ENCODE data around the gene CCNE1. TPM values are rescaled to one million over a fixed set of nuclear protein-coding genes. Genes with fewer than 3 reads are reported as not detected.

Gene CCNE1
- total RNA-seq, 2 experiments from 2014 or later, result 24.8 to 26.3 TPM

- H3K9me3 Mint-ChIP-seq, result no peaks in the 10 kb centered on the region
- H3K36me3 Mint-ChIP-seq (ENCODE audit: low read depth), result no peaks in the 10 kb centered on the region
- H3K27me3 Mint-ChIP-seq, result peaks cover 9% of the 10 kb centered on the region
- DNase-seq, result peak; percentile 28
- H3K4me3 Mint-ChIP-seq, result peak overlapping the region; percentile 65
- H3K27ac Mint-ChIP-seq, result no peak overlapping the region
- ChIA-PET CTCF (interaction anchor here (1.0 to 2.3 kb wide), 6 partner anchors 15 to 127 kb away, joined by 3 to 7 read pairs (median 4); no protein-coding TSS in a partner anchor), POLR2A (interaction anchor here (0.6 to 7.2 kb wide), 8 partner anchors 13 to 130 kb away, joined by 3 to 43 read pairs (median 4); partner anchors contain the start of genes C19orf12 and URI1)
- H3K4me1 Mint-ChIP-seq, result peaks cover 20% of the 10 kb centered on the region
Measured at GRCh38 chr19:29843180-29844051, 31.6 kb downstream of the CCNE1 start.

- peaks cover 13% of the 10 kb centered on the region for H3K27me3 Mint-ChIP-seq
- ChIA-PET CTCF (interaction anchor here (0.8 to 2.3 kb wide), 10 partner anchors 8 to 234 kb away, joined by 3 to 7 read pairs (median 4); no protein-coding TSS in a partner anchor), POLR2A (interaction anchor here (0.8 to 7.2 kb wide), 10 partner anchors 8 to 131 kb away, joined by 3 to 43 read pairs (median 4); partner anchors contain the start of gene URI1)
- H3K4me3 Mint-ChIP-seq, result peak overlapping the region; percentile 80
- peaks cover 17% of the 10 kb centered on the region for H3K4me1 Mint-ChIP-seq
- H3K27ac Mint-ChIP-seq, result peak overlapping the region; percentile 78
- H3K36me3 Mint-ChIP-seq (ENCODE audit: low read depth), result no peaks in the 10 kb centered on the region
- peak; percentile 94 for DNase-seq
- H3K9me3 Mint-ChIP-seq, result no peaks in the 10 kb centered on the region
Measured at GRCh38 chr19:29844891-29845573, 33.2 kb downstream of the CCNE1 start.

DNA sequence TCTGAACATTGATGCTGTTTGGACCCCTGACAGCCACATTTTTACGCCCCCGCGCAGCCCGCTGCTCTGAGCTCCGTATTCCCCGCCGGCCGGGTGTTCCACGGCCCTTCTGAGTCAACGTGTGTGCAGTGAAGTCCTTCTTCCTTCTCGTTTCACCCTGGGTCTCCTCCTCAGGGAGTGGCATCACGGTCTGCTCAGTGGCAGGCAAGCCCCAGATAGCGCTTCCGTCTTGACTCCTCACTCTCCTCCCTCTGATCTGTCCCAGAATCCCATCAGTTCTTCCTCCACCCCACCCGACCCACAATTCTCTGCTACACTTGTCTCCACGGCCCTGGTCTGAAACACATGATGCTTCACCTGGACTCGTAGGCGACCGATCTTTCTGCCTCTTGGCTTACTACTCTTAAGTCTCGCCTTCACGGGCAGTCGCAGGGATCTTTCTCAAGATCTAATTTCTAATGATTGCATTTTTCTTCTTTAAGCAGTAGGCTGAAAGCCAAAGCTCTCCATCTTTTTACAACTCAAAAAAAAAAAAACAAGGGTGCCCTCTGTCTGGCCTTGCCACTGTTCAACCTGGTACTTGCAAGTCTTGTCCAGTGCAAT is 33.9 kb downstream of the CCNE1 start:
- no peak for DNase-seq
- ChIA-PET CTCF (interaction anchor here (0.8 to 2.3 kb wide), 8 partner anchors 9 to 234 kb away, joined by 3 to 7 read pairs (median 5); no protein-coding TSS in a partner anchor), POLR2A (interaction anchor here (0.8 to 7.2 kb wide), 10 partner anchors 9 to 131 kb away, joined by 3 to 43 read pairs (median 4); partner anchors contain the start of gene URI1)
- Mint-ChIP-seq H3K36me3 (ENCODE audit: low read depth) (no peaks in the 10 kb centered on the region), H3K9me3 (no peaks in the 10 kb centered on the region), H3K27me3 (peaks cover 11% of the 10 kb centered on the region), H3K27ac (peak overlapping the region; percentile 78), H3K4me1 (peaks cover 17% of the 10 kb centered on the region), H3K4me3 (peak overlapping the region; percentile 80)

GRCh38 chr19:29849208-29849607 is 37.4 kb downstream of the CCNE1 start:
- H3K4me1 Mint-ChIP-seq, result peaks cover 19% of the 10 kb centered on the region
- no peak overlapping the region for H3K4me3 Mint-ChIP-seq
- no peaks in the 10 kb centered on the region for H3K9me3 Mint-ChIP-seq
- H3K36me3 Mint-ChIP-seq (ENCODE audit: low read depth), result no peaks in the 10 kb centered on the region
- H3K27ac Mint-ChIP-seq, result no peak overlapping the region
- CTCF ChIA-PET, result interaction anchor here (1.3 kb wide), 1 partner anchor 9 kb away, joined by 5 read pairs; no protein-coding TSS in a partner anchor
- POLR2A ChIA-PET, result no interaction called here
- peaks cover 14% of the 10 kb centered on the region for H3K27me3 Mint-ChIP-seq
- no peak for DNase-seq

GRCh38 chr19:29850482-29850881 is 38.7 kb downstream of the CCNE1 start:
- H3K27me3 Mint-ChIP-seq, result peaks cover 18% of the 10 kb centered on the region
- no peak overlapping the region for H3K27ac Mint-ChIP-seq
- no peaks in the 10 kb centered on the region for H3K36me3 Mint-ChIP-seq (ENCODE audit: low read depth)
- peaks cover 14% of the 10 kb centered on the region for H3K4me1 Mint-ChIP-seq
- POLR2A ChIA-PET, result interaction anchor here (0.7 kb wide), 2 partner anchors 13 to 40 kb away, joined by 3 read pairs; no protein-coding TSS in a partner anchor
- CTCF ChIA-PET, result interaction anchor here (1.2 to 1.4 kb wide), 3 partner anchors 8 to 134 kb away, joined by 3 to 6 read pairs (median 5); no protein-coding TSS in a partner anchor
- no peaks in the 10 kb centered on the region for H3K9me3 Mint-ChIP-seq
- no peak for DNase-seq
- no peak overlapping the region for H3K4me3 Mint-ChIP-seq

DNA sequence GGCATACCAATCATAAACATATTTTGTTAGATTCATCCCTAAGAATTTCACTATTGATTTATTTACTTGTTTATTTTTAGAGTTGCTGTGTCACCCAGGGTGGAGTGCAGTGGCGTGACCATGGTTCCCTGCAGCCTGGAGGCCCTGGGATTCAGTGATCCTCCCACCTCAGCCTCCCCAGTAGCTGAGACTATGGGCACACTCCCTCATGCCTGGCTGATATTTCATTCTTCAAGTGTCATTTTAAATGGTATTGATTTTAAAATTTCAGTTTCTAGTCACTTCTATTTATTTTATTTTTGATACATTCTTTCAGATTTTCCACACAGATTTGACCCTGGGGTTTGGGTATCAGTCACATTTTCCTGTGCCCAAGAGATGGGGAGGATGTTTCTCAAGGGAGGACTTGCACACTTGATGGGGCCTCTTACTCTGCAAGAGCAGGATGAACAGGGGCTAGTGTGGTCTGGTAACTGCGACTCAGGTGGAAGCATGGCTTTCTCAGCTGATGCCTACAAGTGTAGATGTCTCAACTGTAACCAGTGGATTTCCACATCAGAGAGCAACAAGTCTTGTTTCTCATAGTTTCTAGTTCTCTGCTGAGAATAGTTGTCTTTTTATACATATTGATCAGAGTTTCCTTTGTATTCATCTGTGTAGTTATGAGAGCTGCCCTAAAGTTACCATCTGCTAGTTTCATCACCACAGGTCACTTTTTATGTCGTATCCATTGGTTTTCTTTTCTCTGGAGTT is 40.2 kb downstream of the CCNE1 start:
- DNase-seq, result no peak
- POLR2A ChIA-PET, result no interaction called here
- Mint-ChIP-seq H3K4me1 (peaks cover 7% of the 10 kb centered on the region), H3K9me3 (no peaks in the 10 kb centered on the region), H3K4me3 (no peak overlapping the region), H3K36me3 (ENCODE audit: low read depth) (no peaks in the 10 kb centered on the region), H3K27me3 (peaks cover 16% of the 10 kb centered on the region), H3K27ac (no peak overlapping the region)
- CTCF ChIA-PET, result interaction anchor here (1.0 to 1.4 kb wide), 2 partner anchors 21 to 136 kb away, joined by 3 to 6 read pairs; no protein-coding TSS in a partner anchor

DNA sequence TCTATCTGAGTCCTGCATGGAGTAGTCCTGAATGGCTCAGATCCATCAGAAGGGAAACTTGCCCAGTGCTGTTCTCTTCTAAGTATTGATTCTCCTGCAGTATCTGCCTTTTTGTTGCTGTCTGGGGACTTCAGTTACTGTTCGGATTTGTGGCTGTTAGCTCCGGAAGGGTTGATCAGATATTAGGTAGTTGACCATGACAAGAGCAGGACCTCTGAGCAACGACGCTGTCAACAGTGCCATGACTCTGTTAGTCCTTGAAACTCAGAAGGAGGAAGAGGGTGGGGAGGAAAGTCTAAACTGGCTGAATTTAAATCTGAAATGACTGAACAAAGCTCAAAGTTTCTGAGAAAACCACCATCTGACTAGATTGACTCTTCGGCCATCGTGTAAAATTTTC is 42.2 kb downstream of the CCNE1 start:
- Mint-ChIP-seq H3K4me1 (peaks cover 7% of the 10 kb centered on the region), H3K4me3 (no peak overlapping the region), H3K36me3 (ENCODE audit: low read depth) (no peaks in the 10 kb centered on the region), H3K27me3 (peaks cover 13% of the 10 kb centered on the region), H3K27ac (no peak overlapping the region), H3K9me3 (no peaks in the 10 kb centered on the region)
- POLR2A ChIA-PET, result no interaction called here
- CTCF ChIA-PET, result interaction anchor here (0.9 to 1.3 kb wide), 2 partner anchors 12 to 94 kb away, joined by 3 read pairs; no protein-coding TSS in a partner anchor
- DNase-seq, result no peak

- no peak overlapping the region for H3K4me3 Mint-ChIP-seq
- no peak for DNase-seq
- POLR2A ChIA-PET, result no interaction called here
- CTCF ChIA-PET, result interaction anchor here (1.0 kb wide), 1 partner anchor 17 kb away, joined by 3 read pairs; no protein-coding TSS in a partner anchor
- peaks cover 9% of the 10 kb centered on the region for H3K27me3 Mint-ChIP-seq
- no peak overlapping the region for H3K27ac Mint-ChIP-seq
- no peaks in the 10 kb centered on the region for H3K36me3 Mint-ChIP-seq (ENCODE audit: low read depth)
- peaks cover 7% of the 10 kb centered on the region for H3K4me1 Mint-ChIP-seq
- no peaks in the 10 kb centered on the region for H3K9me3 Mint-ChIP-seq
Measured at GRCh38 chr19:29855087-29855486, 43.3 kb downstream of the CCNE1 start.

- ChIA-PET POLR2A (interaction anchor here (1.2 kb wide), 1 partner anchor 16 kb away, joined by 3 read pairs; no protein-coding TSS in a partner anchor), CTCF (interaction anchor here (1.0 kb wide), 1 partner anchor 16 kb away, joined by 3 read pairs; no protein-coding TSS in a partner anchor)
- no peaks in the 10 kb centered on the region for H3K36me3 Mint-ChIP-seq (ENCODE audit: low read depth)
- no peaks in the 10 kb centered on the region for H3K9me3 Mint-ChIP-seq
- peaks cover 9% of the 10 kb centered on the region for H3K27me3 Mint-ChIP-seq
- H3K4me3 Mint-ChIP-seq, result no peak overlapping the region
- DNase-seq, result no peak
- peaks cover 7% of the 10 kb centered on the region for H3K4me1 Mint-ChIP-seq
- no peak overlapping the region for H3K27ac Mint-ChIP-seq
Measured at GRCh38 chr19:29855741-29856500, 44.1 kb downstream of the CCNE1 start.

GRCh38 chr19:29858000-29858596 is 46.3 kb downstream of the CCNE1 start:
- peak; percentile 53 for DNase-seq
- no peak overlapping the region for H3K4me3 Mint-ChIP-seq
- H3K9me3 Mint-ChIP-seq, result no peaks in the 10 kb centered on the region
- POLR2A ChIA-PET, result no interaction called here
- no peaks in the 10 kb centered on the region for H3K36me3 Mint-ChIP-seq (ENCODE audit: low read depth)
- CTCF ChIA-PET, result interaction anchor here (0.6 to 2.8 kb wide), 18 partner anchors 8 to 164 kb away, joined by 3 to 15 read pairs (median 4); no protein-coding TSS in a partner anchor
- peaks cover 6% of the 10 kb centered on the region for H3K27me3 Mint-ChIP-seq
- H3K4me1 Mint-ChIP-seq, result no peaks in the 10 kb centered on the region
- H3K27ac Mint-ChIP-seq, result no peak overlapping the region

DNA sequence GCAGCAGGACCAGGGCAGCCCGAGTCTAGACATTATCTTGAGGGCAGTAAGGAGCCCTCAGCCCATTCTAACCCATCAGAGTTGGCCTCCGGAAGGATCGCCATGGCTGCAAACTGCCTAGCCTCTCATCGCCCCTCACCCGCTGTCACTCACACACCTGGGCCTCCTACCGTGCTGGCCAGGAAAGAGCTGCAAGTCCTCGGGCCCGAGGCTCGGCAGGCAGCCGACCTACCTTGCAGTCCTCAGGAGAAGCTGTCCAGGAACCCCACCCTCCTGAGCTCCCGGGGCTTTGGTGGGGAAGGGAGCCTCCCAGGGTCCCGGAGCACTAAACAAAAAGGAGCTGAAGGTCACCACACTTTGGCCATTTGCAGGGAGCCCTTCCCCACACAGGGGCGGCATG is 46.8 kb downstream of the CCNE1 start:
- CTCF ChIA-PET, result interaction anchor here (0.7 to 2.8 kb wide), 12 partner anchors 9 to 165 kb away, joined by 3 to 15 read pairs (median 6); no protein-coding TSS in a partner anchor
- H3K36me3 Mint-ChIP-seq (ENCODE audit: low read depth), result no peaks in the 10 kb centered on the region
- H3K27me3 Mint-ChIP-seq, result peaks cover 7% of the 10 kb centered on the region
- no peaks in the 10 kb centered on the region for H3K9me3 Mint-ChIP-seq
- no peak for DNase-seq
- H3K4me1 Mint-ChIP-seq, result no peaks in the 10 kb centered on the region
- POLR2A ChIA-PET, result no interaction called here
- no peak overlapping the region for H3K27ac Mint-ChIP-seq
- H3K4me3 Mint-ChIP-seq, result no peak overlapping the region

Measured in activated CD4-positive, alpha-beta memory T cell treated with anti-CD3 and anti-CD28 coated beads, Interleukin-2, amount 10 ng/mL, durations not matched to agents 7 days and 5 days (primary cell).